ENCODE results near the gene NUP205.
A peak's percentile ranks its signal among the peaks of the same experiment; 100 is the strongest.

NUP205 gene, protein sequence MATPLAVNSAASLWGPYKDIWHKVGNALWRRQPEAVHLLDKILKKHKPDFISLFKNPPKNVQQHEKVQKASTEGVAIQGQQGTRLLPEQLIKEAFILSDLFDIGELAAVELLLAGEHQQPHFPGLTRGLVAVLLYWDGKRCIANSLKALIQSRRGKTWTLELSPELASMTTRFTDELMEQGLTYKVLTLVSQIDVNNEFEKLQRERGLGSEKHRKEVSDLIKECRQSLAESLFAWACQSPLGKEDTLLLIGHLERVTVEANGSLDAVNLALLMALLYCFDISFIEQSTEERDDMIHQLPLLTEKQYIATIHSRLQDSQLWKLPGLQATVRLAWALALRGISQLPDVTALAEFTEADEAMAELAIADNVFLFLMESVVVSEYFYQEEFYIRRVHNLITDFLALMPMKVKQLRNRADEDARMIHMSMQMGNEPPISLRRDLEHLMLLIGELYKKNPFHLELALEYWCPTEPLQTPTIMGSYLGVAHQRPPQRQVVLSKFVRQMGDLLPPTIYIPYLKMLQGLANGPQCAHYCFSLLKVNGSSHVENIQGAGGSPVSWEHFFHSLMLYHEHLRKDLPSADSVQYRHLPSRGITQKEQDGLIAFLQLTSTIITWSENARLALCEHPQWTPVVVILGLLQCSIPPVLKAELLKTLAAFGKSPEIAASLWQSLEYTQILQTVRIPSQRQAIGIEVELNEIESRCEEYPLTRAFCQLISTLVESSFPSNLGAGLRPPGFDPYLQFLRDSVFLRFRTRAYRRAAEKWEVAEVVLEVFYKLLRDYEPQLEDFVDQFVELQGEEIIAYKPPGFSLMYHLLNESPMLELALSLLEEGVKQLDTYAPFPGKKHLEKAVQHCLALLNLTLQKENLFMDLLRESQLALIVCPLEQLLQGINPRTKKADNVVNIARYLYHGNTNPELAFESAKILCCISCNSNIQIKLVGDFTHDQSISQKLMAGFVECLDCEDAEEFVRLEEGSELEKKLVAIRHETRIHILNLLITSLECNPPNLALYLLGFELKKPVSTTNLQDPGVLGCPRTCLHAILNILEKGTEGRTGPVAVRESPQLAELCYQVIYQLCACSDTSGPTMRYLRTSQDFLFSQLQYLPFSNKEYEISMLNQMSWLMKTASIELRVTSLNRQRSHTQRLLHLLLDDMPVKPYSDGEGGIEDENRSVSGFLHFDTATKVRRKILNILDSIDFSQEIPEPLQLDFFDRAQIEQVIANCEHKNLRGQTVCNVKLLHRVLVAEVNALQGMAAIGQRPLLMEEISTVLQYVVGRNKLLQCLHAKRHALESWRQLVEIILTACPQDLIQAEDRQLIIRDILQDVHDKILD (N-terminal part only)
- 181 to 234 reads per million in 2 experiments for total RNA-seq

DNA sequence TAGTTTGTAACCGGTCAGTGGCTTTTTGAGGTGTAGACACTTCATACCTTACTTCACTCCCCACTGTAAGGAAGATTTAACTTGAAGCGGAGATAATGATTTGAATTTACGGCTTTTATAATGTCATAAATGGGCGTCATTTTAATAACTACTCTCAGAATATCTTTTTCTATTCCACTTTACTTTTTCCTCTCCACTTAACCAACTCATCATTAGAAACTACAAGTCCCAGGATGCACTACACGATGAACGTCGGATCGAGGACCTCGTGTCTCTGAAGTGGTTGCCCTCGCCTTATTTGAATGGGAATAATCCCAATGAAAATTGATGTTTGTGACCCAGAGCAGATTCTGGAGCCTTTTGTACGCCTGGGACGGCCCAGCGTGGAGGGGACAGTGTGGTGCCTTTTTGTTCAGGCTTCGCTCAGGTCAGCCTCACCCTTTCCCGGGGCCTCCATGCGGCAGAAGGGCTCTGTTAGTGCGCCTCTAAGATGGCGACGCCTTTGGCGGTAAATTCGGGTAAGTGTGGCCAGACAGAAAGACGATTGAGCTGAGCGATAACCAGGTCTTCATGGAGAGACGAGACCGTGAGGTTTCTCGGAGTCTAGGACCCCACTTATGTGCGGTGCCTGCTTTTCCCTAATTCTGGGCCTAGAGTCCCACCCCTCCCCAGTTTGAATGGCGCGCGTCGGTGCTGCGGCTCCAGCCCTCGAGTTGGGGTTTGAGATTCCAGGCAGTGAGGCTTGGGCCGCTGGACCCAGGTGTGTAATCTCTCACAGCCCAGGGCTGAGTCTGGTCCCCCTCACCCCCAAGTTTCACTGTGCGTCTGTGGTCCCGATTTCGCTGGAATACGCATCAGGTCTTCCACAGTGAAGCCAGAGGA, at the start of gene NUP205:
Gene NUP205, plus strand, starts transcription at position 463 of the 882 bp plus-strand sequence. Its CDS starts 28 bp downstream, at position 491.
- peak; percentile 57 for DNase-seq (ENCODE audit: low read depth)

DNA sequence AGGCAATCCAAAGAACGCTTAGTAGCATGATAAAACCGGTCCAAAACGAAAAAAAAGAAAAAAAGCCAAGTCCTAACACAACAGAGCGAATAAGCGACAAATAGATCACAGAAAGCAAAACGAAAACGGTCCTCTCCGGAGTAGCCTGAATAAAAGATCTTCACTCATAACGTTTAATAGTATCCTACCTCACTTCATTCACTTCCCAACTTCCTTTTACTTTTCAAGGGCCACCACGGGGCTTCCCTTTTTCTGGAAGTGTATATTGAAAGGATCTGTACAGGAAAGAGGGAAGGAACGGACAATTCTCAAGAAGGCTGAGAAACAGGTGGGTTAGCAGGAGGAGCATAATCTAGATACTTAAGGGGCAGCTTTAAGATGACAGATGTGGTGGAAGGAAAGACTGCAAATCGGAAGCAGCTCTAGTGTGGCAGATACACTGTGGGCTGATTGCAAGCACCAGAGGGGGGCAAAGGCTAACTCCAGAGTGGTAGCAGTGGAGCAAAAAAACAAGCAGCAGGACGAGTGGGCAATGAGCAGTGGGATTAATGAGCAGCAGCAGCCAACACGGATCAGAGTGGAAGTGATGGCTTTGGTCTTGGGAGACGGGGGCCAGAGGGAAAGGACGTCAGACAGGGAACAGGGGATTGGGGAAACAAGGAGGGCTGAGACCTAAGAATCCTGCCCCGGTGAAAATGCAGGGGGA, 48.7 kb upstream of the NUP205 start:
- DNase-seq (ENCODE audit: low read depth): no peak

DNA sequence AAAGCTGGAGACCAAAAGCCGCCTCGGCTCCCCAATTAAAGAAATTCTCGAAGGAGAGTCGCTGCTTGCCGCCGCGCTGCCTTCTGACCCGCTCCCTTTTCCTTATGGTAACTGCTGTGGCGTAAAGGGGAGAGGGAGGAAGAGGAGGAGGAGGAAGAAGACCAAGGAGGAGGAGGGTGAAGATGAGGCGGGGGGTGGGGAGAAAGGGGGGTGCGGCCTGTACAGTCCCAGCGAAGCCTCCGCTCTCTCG, 48.2 kb upstream of the NUP205 start:
- DNase-seq (ENCODE audit: low read depth): no peak

DNA sequence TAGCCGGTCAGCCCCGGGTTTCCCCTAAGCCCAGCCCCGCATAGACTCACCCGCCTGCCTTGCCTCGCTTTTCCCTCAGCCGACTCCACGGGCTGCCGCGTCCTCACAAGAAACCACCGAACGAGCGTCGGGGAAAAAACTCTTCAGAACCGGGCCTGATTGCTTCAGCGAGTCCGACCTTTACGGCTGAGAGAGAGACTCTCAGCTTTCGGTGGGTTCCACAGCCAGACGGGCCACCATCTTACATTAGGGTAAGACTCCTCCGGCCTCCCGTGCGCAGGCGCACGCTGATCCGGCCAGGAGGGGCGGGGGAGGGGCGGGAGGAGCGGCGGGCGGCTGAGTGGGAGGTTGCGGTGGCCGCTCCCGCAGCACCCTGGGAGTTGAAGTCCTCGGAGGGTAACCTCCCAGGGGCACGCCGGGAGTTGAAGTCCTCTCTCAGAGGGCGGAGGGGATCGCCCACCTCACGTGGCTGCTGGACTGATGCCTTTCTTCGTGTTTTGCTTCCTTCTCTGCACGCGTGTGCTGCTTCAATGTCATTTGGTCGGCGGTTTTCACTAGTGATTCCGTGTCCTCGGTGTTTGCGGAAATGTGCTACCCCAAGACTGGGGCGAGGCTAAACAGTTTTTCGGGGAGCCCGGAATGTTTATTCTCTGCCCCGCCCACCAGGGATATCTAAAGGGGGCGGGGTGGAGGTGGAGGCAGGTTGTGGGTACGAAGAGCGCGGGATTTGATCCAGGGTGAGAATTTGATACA, 47.7 kb upstream of the NUP205 start, which contains the start of gene CNOT4:
Gene CNOT4, minus strand, starts transcription at position 264 of the 753 bp plus-strand sequence. CDS start 71,771 bp downstream, outside the sequence.
- peak; percentile 97 for DNase-seq (ENCODE audit: low read depth)

DNA sequence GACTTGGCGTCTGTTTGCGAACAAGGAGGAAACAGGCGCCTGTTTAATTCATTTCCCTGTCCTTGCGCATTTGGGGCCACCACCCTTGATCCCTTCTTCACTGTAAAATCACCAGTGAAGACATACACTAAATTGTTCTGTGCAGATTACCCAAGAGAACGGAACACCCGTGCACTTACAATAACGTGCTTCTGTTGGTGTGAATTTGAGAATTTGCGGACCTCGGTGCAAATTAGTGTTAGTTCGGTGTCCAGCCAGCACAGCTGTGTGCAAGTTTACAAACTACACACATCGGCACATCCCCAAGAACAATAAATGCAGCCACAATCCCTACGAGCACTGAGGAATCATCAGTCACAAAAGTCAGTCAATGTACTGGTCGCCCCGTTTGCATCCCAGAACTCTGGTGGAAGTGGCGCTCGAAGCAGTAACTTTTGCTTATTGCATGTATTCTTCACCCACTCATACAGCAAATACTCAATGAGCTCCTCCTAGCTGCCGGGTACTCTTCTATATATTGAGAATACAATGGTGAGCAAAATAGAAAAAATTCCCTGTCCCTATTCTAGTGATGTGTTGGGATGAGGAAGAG, 47.0 kb upstream of the NUP205 start:
- no peak for DNase-seq (ENCODE audit: low read depth)

DNA sequence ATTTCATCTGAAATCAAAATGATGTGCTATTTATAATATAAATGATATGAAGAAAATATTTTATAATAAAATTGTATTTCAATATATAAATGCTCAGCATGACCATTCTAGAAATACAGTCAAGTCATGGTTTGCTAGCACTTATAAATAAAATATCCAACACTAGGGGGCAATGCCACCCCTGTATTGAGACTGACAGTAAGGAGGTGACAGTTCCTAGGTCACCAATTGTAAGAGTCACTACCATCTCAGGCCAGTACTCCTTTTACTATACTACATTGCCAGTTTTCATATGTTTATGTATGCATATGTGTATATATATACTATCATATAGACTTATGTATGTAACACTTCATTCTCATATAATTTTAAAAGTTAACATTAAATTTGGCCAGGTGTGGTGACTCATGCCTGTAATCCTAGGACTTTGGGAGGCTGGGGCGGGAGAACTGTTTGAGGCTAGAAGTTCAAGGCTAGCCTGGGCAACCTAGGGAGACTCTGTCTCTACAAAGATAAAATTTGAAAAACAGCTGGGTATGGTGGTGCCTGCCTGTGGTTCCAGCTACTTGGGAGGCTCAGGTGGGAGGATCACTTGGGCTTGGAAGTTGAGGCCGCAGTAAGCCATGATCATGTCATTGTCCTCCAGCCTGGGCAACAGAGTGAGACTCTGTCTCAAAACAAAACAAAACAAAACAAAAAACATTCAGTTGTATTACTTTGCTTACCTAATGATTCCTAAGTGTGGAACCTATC, 45.4 kb upstream of the NUP205 start:
- DNase-seq (ENCODE audit: low read depth): peak; percentile 6

DNA sequence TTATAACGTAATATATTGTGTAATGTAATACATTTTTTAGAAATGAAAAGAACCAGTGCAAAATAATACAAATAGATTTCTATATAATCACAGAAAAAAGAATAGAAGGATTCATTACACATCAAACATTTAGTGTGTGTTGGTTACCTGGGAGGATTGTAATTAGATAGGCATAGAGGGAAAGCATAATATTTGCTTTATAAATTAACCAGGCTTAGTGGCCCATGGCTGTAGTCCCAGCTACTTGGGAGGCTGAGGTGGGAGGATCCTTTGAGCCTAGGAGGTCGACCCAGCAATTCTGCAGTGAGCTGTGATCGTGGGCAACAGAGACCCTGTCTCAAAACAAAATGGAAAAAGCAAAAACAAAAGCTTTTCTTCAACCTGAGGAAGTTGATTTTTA, 42.9 kb upstream of the NUP205 start:
- DNase-seq (ENCODE audit: low read depth): no peak

DNA sequence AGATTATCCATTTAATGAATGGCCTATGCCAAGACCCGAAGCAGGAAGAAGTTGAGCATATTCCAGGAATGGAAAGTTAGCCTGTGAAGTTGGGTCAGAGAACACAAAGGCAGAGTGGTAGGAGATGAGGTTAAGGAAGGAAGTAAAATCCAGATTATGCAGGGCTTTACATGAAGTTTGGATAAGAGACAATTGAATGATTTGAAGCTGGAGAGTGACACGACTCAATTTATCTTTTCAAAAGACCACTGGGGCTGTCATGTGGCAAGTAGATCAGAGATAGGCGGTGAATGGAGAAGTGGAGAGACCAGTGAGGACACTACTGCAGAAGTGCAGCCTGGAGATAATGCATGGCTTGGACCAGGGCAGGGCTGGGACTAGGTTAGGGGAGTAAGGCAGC, 40.7 kb upstream of the NUP205 start:
- no peak for DNase-seq (ENCODE audit: low read depth)

DNA sequence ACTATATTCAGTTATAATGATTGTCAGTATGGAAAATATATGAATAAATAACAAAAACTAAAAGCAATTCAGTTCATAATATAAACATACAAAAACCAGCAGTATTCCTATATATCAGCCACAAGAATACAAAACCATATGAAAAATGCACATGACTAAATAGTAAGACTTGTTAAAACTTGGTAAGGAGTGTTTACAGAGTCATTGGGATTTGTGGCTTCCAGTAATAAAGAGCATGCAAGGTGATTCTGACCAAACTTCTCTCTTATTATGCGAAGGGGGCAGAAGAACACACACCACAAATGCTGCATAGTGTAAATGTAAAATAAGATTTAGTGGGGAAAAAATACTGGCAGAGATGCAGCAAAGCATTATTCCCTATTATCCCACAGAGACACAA, 39.0 kb upstream of the NUP205 start:
- DNase-seq (ENCODE audit: low read depth): no peak

DNA sequence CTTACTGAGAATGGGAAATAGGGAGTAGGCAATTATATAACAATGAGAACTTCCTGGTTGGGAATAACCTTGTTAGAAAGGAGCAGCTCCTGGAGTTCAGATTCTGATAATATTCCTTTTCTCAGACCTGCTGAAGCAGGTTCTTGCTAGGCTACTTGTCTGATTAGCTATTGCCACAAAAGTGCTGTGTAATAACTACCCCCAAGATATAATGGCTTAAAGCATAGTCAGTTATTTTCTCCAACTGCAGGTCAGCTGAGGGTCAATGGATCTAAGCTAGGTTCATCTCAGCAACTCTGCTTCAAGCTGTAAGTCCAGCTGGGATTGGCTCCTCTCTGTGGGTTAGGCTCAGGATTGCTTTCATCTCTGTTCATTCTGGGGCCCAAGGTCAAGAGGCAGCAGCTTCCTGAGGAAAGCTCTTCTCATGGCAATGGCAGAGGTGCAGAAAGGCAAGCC, 38.5 kb upstream of the NUP205 start:
- DNase-seq (ENCODE audit: low read depth): no peak

DNA sequence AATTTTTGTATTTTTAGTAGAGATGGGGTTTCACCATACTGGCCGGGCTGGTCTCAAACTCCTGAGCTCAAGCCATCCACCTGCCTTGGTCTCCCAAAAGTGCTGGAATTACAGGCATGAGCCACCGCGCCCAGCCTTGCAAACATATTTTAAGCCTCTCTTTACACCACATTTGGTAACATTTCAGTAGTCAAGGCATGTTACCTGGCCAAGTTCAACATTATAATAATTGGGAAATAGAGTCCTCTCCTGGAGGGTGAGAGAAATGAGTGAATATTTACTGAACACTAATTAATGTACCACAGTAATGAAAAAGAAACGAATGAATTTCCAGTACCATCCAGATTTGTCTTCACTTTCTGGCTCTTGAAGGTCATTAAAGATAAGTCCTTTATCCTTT, 37.8 kb upstream of the NUP205 start:
- no peak for DNase-seq (ENCODE audit: low read depth)

DNA sequence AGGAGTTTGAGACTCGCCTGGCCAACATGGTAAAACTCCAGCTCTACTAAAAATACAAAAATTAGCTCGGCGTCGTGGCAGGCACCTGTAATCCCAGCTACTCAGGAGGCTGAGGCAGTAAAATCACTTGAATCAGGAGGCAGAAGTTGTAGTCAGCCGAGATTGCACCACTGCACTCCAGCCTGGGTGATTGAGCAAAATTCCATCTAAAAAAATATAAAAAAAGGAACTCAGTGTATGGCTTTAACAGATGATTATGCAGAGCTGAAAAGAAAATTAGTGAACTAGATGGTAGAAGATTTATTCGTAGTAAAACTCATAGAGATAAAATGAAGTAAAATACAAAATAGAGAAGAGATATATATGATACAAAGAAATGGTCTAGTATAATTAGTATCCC, 35.2 kb upstream of the NUP205 start:
- DNase-seq (ENCODE audit: low read depth): no peak

DNA sequence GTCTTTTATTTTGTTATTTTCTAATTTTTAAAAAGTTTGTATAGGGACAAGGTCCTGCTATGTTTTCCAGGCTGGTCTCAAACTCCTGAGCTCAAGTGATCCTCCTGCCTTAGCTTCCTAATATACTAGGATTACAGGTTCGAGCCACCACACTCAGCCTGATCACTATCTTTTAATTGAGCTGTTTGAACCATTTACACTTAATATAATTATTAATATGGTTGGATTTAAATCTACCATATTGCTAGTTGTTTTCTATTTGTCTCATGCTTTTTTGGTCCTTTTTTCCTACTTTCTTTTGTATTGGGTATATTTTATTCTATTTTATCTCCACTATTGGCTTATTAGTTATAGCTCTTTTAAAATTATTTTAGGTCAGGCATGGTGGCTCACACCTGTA, 34.6 kb upstream of the NUP205 start:
- no peak for DNase-seq (ENCODE audit: low read depth)

DNA sequence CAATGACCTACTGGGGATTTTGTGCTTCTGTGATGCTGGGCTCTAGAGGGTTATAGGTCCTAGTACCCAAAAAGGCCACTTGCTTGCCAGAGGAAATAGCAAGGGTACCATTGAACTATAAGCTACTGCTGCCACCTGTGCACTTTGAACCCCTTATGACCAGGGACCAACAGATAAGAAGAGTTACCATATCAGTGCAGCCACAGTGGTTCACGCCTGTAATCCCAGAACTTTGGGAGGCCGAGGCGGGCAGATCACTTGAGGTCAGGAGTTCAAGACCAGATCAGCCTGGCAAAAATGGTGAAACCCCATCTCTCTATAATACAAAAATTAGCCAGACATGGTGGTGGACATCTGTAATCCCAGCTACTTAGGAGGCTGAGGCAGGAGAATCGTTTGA, 32.3 kb upstream of the NUP205 start:
- DNase-seq (ENCODE audit: low read depth): no peak

DNA sequence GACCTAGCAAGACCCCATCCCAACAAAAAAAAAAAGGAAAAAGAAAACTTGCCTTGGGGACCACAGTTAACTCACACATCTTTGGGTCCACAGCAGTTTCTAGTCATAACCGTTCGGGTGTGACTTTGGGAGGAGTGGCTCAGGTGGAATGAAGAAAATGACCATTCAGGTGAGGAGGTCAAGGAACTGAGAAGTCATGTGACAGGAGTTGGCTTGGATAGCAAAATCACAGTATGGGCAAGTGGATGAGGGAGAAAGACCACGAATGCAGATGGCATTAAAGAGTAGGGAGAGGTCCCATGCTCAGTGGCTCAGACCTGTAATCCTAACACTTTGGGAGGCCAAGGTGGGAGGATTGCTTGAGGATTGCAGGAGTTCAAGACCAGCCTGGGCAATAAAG, 30.7 kb upstream of the NUP205 start:
- no peak for DNase-seq (ENCODE audit: low read depth)

DNA sequence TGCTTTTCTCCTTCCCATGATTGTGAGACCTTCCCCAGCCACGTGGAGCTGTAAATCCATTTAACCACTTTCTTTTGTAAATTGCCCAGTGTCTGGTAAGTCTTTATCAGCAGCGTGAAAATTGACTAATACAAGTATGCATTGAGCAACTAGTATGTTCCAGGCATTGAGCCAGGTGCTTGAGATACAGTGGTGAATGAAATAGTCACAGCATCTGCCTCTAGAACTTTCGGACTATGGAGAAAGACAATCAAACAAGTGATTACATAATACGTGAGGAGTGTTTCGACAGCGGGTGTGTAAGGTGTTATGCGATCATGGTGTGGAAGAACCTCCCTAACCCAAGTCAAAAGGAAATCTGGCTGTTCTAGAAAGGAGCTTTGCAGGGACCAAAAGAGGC, 21.6 kb upstream of the NUP205 start:
- DNase-seq (ENCODE audit: low read depth): no peak

DNA sequence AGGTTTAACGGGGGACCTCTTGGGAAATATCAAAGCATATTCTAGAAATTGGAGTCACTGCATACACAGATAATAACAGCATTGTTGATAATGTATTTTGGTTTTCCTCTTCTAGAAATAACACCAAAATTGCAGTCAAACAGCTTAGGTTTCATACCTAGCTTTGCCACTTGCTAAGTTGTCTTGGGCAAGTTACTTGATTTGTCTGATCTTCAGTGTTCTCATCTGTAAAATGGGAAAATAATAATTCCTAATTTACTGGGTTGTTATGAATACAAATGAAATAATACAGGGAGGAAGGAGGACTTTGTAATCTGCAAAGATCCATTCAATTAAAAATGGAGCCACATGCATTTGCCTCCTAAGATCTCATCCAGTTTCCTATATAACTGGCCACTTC, 20.3 kb upstream of the NUP205 start:
- DNase-seq (ENCODE audit: low read depth): no peak

DNA sequence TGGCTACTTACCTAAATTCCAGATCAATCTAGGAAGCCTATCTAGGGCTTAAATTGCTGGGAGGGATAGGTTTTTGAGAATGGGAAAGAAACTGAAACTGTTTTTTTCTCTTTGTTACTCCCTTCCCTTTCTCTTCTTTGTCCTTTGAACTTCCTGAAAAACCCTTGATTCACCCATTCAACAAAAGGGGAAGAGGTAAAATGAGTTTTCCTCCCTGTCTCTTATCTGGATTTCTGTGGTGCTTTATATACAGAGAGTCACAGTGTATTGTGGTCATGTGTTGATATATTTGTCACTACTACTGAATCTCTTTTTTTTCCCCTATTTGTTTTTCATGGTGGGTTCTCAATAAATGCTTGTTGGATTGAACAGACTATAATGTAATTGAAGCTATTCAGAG, 19.8 kb upstream of the NUP205 start:
- DNase-seq (ENCODE audit: low read depth): no peak

DNA sequence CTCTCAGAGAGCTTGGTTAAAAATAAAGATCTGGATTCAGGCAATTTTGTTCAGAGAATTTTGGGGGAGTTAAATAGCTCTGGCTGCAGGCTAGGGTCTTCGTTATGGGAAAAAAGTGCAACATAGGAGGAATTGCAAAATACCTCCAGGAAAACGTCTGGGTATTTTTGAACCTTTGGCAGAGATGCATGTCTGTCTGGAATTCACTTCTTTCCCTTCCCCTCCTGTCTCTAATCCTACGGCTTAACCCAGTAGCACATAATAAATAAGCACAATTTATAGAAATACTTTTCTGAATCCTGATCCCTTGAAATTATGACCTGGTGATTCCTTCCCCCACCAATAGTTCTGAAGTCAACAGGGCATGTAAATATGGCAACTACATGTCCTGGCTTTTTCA, 19.3 kb upstream of the NUP205 start:
- no peak for DNase-seq (ENCODE audit: low read depth)
